HG03469 (cell line): ENCODE results near the gene BEGAIN.

ENCODE experiments used
- ATAC-seq: cut with Tn5 transposase; IDR thresholded peaks from one replicate; pipeline ENCODE4 v1.9.1; 2021; ENCODE audit warnings: mild to moderate bottlenecking, moderate library complexity, moderate number of reproducible peaks; ENCODE audit not compliant: unreplicated experiment

The BEGAIN gene

GRCh38 chr14:100616854-100617409 lies 29.7 kb upstream of the BEGAIN start:
- ATAC-seq = no peak

GRCh38 chr14:100615736-100616695 lies 28.8 kb upstream of the BEGAIN start:
- no peak for ATAC-seq

- no peak for ATAC-seq
Observed at GRCh38 chr14:100614803-100615202, 27.6 kb upstream of the BEGAIN start.

- no peak for ATAC-seq
Observed at GRCh38 chr14:100612986-100613385, 25.8 kb upstream of the BEGAIN start.

- ATAC-seq = no peak
Observed at GRCh38 chr14:100611811-100612480, 24.7 kb upstream of the BEGAIN start.

- no peak for ATAC-seq
Observed at GRCh38 chr14:100610511-100611217, 23.4 kb upstream of the BEGAIN start.

- ATAC-seq = no peak
Observed at GRCh38 chr14:100609941-100610391, 22.7 kb upstream of the BEGAIN start.

GRCh38 chr14:100609331-100609870 lies 22.2 kb upstream of the BEGAIN start:
- ATAC-seq = no peak

GRCh38 chr14:100608586-100609330 lies 21.5 kb upstream of the BEGAIN start:
- no peak for ATAC-seq

GRCh38 chr14:100608064-100608463 lies 20.8 kb upstream of the BEGAIN start:
- no peak for ATAC-seq

GRCh38 chr14:100607611-100607956 lies 20.4 kb upstream of the BEGAIN start:
- ATAC-seq = no peak

- no peak for ATAC-seq
Observed at GRCh38 chr14:100606687-100607610, 19.7 kb upstream of the BEGAIN start.

GRCh38 chr14:100605706-100606686 lies 18.8 kb upstream of the BEGAIN start:
- no peak for ATAC-seq

GRCh38 chr14:100605230-100605629 lies 18.0 kb upstream of the BEGAIN start:
- no peak for ATAC-seq

GRCh38 chr14:100604709-100605108 lies 17.5 kb upstream of the BEGAIN start:
- ATAC-seq = no peak

GRCh38 chr14:100604121-100604501 lies 16.9 kb upstream of the BEGAIN start:
- no peak for ATAC-seq

- ATAC-seq = no peak
Observed at GRCh38 chr14:100603341-100604120, 16.3 kb upstream of the BEGAIN start.
